ENCODE results near the gene ASCL3.

GRCh38 chr11:8914661-8915018, 28.2 kb downstream of the ASCL3 start:
- peak in 2 of 12 donors; percentile 1 to 6 for TF ChIP-seq CTCF (IDR thresholded peaks at IDR 0.05)
- no peak for TF ChIP-seq POLR2A (IDR thresholded peaks at IDR 0.05)

Data from heart left ventricle (tissue), 13 donors.